BE2C (cell line): Measurements from ENCODE around the gene MPDZ.

ENCODE experiments used
- DNase-seq: peaks from one replicate; pipeline ENCODE4 v3.0.0-alpha.2; 2020
- H3K27me3 ChIP-seq: fragments of 250-450 bp; sonication (Bioruptor Pico); 2 replicates; pipeline ENCODE4 v1.5.1; 2020; ENCODE audit warnings: mild to moderate bottlenecking
- H3K36me3 ChIP-seq: fragments of 250-450 bp; sonication (Bioruptor Pico); 2 replicates; pipeline ENCODE4 v1.5.1; 2020; ENCODE audit warnings: mild to moderate bottlenecking
- H3K4me1 ChIP-seq: fragments of 250-450 bp; sonication (Bioruptor Pico); 2 replicates; pipeline ENCODE4 v1.5.1; 2020
- H3K4me3 ChIP-seq: 2 replicates; pipeline ENCODE4 v1.5.1; 2011; ENCODE audit warnings: low read depth, low read length
- H3K9me3 ChIP-seq: fragments of 250-450 bp; sonication (Bioruptor Pico); 2 replicates; pipeline ENCODE4 v1.5.1; 2020
- TF ChIP-seq, protein P1 (sequence below): IDR thresholded peaks from 2 replicates; pipeline ENCODE4 v1.5.1; 2012; ENCODE audit warnings: mild to moderate bottlenecking, low read depth, low read length

MPDZ gene

DNA sequence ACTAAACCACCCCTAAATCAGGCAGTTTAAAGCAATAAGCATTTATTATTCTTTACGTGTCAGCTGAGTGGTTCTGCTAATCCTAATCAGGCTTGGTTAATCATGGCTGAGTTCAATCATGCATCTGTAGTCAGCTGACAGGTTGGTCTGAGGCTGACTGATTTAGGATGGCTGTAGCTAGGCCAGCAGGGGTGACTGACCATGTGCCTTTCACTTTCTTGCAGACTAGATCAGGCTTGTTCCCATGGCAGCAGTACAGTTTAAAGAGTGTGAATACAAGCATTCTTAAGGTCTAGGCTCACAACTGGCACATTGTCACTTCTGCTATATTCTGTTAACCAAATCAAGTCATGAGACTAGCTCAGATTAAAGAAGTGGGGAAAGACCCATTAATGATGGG lies 16.1 kb upstream of the MPDZ start:
- no peaks in the 10 kb centered on the region for H3K4me1 ChIP-seq
- H3K4me3 ChIP-seq: no peak overlapping the region
- no peaks in the 10 kb centered on the region for H3K36me3 ChIP-seq
- no peaks in the 10 kb centered on the region for H3K27me3 ChIP-seq
- H3K9me3 ChIP-seq: 0 out of 2 replicates have a peak, but pooled peaks cover 3% of the 10 kb centered on the region
- TF ChIP-seq, protein P1, sequence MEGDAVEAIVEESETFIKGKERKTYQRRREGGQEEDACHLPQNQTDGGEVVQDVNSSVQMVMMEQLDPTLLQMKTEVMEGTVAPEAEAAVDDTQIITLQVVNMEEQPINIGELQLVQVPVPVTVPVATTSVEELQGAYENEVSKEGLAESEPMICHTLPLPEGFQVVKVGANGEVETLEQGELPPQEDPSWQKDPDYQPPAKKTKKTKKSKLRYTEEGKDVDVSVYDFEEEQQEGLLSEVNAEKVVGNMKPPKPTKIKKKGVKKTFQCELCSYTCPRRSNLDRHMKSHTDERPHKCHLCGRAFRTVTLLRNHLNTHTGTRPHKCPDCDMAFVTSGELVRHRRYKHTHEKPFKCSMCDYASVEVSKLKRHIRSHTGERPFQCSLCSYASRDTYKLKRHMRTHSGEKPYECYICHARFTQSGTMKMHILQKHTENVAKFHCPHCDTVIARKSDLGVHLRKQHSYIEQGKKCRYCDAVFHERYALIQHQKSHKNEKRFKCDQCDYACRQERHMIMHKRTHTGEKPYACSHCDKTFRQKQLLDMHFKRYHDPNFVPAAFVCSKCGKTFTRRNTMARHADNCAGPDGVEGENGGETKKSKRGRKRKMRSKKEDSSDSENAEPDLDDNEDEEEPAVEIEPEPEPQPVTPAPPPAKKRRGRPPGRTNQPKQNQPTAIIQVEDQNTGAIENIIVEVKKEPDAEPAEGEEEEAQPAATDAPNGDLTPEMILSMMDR: no peak
- DNase-seq: no peak

DNA sequence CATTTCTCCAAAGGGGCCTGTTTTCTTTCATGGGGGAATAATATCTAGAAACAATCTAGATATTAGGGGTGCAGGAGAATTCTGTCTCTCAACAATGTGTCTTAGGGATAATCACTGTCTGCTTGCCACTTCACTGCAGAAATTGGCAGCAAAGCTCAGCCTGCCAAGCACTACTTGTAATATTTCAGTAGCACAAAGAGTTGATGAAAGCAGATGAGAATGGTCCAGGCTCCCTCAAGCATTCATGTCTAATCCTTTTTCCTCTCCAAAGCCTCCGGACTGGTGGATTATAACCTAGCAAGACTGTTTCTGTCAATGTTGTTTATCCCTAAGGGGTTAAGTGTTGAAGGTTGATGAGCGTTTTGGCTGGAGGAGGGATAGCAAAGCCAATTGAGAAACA lies 13.3 kb upstream of the MPDZ start:
- Histone ChIP-seq H3K36me3 (no peaks in the 10 kb centered on the region), H3K9me3 (0 out of 2 replicates have a peak, but pooled peaks cover 3% of the 10 kb centered on the region), H3K4me3 (no peak overlapping the region), H3K27me3 (no peaks in the 10 kb centered on the region), H3K4me1 (no peaks in the 10 kb centered on the region)
- TF ChIP-seq, protein P1: no peak
- DNase-seq: no peak

DNA sequence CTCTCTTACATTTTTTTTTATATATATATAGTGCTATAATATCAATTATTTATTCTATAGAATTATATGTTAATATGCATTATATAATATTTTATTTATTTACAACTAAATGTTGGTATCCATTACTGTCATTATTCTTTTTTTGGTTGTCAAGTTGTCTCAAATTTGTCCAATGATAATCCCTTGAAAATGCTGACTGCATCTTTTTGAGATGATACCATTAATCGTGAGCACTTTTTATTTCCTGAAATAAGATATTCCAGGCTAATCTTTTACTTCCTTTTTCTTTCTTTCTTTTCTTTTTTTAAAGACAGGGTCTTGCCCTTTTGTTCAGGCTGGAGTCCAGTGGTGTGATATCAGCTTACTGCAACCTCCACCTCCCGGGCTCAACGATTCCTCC lies 12.7 kb upstream of the MPDZ start:
- 0 out of 2 replicates have a peak, but pooled peaks cover 3% of the 10 kb centered on the region for H3K9me3 ChIP-seq
- TF ChIP-seq, protein P1: no peak
- no peak for DNase-seq
- no peaks in the 10 kb centered on the region for H3K27me3 ChIP-seq
- H3K4me3 ChIP-seq: no peak overlapping the region
- H3K4me1 ChIP-seq: no peaks in the 10 kb centered on the region
- no peaks in the 10 kb centered on the region for H3K36me3 ChIP-seq

- TF ChIP-seq, protein P1: peak; percentile 25; the same call in 1 of the 2 replicates
- Histone ChIP-seq H3K4me3 (no peak overlapping the region), H3K36me3 (no peaks in the 10 kb centered on the region), H3K9me3 (0 out of 2 replicates have a peak, but pooled peaks cover 3% of the 10 kb centered on the region), H3K27me3 (no peaks in the 10 kb centered on the region), H3K4me1 (no peaks in the 10 kb centered on the region)
- no peak for DNase-seq
Observed at GRCh38 chr9:13291718-13292117, 12.2 kb upstream of the MPDZ start.

DNA sequence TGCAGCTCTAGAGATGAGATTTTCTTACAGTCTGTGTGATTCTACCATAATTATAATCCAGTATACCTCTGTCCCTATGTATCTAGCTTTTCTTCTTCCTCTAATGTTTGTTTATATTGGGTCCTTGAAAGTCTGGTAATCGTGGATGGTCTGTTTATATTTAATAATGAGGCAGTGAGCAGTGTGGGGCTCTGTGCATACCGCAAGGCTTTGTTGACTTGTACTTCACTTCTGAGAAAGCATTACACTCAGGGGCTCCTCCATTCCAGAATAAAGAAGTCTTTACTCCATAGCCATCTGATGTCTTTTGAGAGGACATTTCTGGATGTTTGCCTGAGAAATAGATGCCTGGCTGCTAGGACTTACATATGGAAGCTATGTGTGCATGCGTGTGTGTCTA lies 4.5 kb upstream of the MPDZ start:
- H3K4me1 ChIP-seq: no peaks in the 10 kb centered on the region; the same call in 1 of the 2 replicates
- H3K27me3 ChIP-seq: no peaks in the 10 kb centered on the region
- H3K9me3 ChIP-seq: no peaks in the 10 kb centered on the region
- H3K4me3 ChIP-seq: no peak overlapping the region
- H3K36me3 ChIP-seq: no peaks in the 10 kb centered on the region
- DNase-seq: no peak
- TF ChIP-seq, protein P1: no peak

DNA sequence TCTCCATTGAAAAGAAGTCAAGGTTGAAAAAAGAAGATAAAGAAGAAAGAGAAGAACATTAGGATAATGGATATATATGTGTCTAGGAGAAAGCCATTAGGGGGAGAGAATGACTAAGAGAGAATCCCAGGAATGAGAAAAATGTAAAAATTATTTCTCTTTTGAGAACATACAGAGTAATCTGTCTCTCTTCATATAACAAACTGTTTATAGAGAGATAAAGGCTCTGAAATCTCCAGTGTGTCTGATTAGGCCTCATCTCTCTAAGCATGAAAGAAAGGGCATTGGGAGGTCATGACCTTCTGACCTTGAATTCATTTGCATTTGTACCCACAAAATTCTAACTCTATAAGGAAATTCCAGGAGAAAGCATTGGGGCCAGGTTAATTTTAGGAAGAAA lies 3.5 kb upstream of the MPDZ start:
- Histone ChIP-seq H3K4me1 (no peaks in the 10 kb centered on the region; the same call in 1 of the 2 replicates), H3K36me3 (no peaks in the 10 kb centered on the region), H3K27me3 (no peaks in the 10 kb centered on the region), H3K4me3 (no peak overlapping the region), H3K9me3 (no peaks in the 10 kb centered on the region)
- TF ChIP-seq, protein P1: no peak
- DNase-seq: no peak
